ENCODE results near the gene ZNF423.

DNA sequence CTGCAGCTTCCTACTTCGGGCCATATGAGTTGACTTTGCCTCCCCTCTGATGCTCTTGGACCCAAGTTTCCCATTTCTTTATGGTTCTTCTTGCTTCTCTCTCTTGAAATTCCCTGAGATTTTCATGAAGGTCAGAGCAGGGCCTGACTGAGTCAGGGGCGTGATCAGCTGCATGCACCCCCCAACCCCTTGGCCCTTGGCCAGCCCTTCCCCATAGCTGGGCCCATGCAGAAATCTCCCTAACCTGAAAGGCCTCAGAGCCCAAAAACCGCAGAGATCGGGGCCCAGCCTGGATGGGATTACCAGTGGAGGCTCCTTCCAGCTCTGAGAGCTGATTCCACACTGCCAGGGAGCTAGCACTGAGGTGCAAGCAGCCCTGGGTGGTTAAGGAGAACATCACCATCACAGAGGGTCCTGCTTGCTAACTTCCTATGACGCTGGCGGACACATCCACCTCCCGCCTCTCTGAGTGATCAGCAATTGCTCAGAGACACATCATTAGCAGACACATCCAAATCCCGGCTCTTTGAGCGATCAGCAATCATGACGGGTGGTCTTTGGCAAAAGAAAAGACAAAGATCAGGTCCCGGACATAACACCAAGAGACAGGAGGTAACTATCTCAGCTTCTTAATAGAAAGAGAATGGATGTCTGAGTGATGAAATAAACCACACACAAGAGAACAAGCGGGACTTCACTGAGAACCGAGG is 320.9 kb downstream of the ZNF423 start:
- TF ChIP-seq POLR2A (IDR thresholded peaks at IDR 0.05) = no peak
- TF ChIP-seq, protein P1, sequence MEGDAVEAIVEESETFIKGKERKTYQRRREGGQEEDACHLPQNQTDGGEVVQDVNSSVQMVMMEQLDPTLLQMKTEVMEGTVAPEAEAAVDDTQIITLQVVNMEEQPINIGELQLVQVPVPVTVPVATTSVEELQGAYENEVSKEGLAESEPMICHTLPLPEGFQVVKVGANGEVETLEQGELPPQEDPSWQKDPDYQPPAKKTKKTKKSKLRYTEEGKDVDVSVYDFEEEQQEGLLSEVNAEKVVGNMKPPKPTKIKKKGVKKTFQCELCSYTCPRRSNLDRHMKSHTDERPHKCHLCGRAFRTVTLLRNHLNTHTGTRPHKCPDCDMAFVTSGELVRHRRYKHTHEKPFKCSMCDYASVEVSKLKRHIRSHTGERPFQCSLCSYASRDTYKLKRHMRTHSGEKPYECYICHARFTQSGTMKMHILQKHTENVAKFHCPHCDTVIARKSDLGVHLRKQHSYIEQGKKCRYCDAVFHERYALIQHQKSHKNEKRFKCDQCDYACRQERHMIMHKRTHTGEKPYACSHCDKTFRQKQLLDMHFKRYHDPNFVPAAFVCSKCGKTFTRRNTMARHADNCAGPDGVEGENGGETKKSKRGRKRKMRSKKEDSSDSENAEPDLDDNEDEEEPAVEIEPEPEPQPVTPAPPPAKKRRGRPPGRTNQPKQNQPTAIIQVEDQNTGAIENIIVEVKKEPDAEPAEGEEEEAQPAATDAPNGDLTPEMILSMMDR (IDR thresholded peaks at IDR 0.05) = no peak
